HG02973 (cell line): ENCODE results near the gene PLCB2.

Source experiments
- ATAC-seq: cut with Tn5 transposase; IDR thresholded peaks from one replicate; pipeline ENCODE4 v1.9.1; 2021; ENCODE audit warnings: moderate library complexity; ENCODE audit not compliant: unreplicated experiment

The PLCB2 gene

GRCh38 chr15:40253167-40253790 lies 54.5 kb downstream of the PLCB2 start:
- no peak for ATAC-seq

GRCh38 chr15:40252438-40253166 lies 55.1 kb downstream of the PLCB2 start:
- no peak for ATAC-seq

GRCh38 chr15:40252141-40252437 lies 55.6 kb downstream of the PLCB2 start:
- no peak for ATAC-seq

GRCh38 chr15:40251486-40252140 lies 56.1 kb downstream of the PLCB2 start:
- no peak for ATAC-seq

- no peak for ATAC-seq
Measured at GRCh38 chr15:40250771-40251483, 56.8 kb downstream of the PLCB2 start.

- ATAC-seq, result no peak
Measured at GRCh38 chr15:40250304-40250656, 57.5 kb downstream of the PLCB2 start.

- ATAC-seq, result no peak
Measured at GRCh38 chr15:40249477-40250303, 58.0 kb downstream of the PLCB2 start.

GRCh38 chr15:40248006-40248783 lies 59.5 kb downstream of the PLCB2 start:
- no peak for ATAC-seq

GRCh38 chr15:40247406-40247971 lies 60.2 kb downstream of the PLCB2 start:
- no peak for ATAC-seq

- ATAC-seq, result no peak
Measured at GRCh38 chr15:40246496-40247280, 61.0 kb downstream of the PLCB2 start.

GRCh38 chr15:40245666-40246450 lies 61.9 kb downstream of the PLCB2 start:
- no peak for ATAC-seq

GRCh38 chr15:40244961-40245523 lies 62.7 kb downstream of the PLCB2 start:
- no peak for ATAC-seq

GRCh38 chr15:40243126-40243810 lies 64.5 kb downstream of the PLCB2 start:
- ATAC-seq, result no peak

- ATAC-seq, result no peak
Measured at GRCh38 chr15:40242601-40243000, 65.1 kb downstream of the PLCB2 start.

GRCh38 chr15:40242213-40242599 lies 65.5 kb downstream of the PLCB2 start:
- ATAC-seq, result no peak

- ATAC-seq, result no peak
Measured at GRCh38 chr15:40241269-40242212, 66.2 kb downstream of the PLCB2 start.
